ENCODE measurements around the gene AFF1. TPM values are rescaled to one million over a fixed set of nuclear protein-coding genes. Genes with fewer than 3 reads are reported as not detected.

Gene AFF1
- total and polyA plus RNA-seq, 4 donors: 7.2 to 42.8 (median 21.5) TPM

DNA sequence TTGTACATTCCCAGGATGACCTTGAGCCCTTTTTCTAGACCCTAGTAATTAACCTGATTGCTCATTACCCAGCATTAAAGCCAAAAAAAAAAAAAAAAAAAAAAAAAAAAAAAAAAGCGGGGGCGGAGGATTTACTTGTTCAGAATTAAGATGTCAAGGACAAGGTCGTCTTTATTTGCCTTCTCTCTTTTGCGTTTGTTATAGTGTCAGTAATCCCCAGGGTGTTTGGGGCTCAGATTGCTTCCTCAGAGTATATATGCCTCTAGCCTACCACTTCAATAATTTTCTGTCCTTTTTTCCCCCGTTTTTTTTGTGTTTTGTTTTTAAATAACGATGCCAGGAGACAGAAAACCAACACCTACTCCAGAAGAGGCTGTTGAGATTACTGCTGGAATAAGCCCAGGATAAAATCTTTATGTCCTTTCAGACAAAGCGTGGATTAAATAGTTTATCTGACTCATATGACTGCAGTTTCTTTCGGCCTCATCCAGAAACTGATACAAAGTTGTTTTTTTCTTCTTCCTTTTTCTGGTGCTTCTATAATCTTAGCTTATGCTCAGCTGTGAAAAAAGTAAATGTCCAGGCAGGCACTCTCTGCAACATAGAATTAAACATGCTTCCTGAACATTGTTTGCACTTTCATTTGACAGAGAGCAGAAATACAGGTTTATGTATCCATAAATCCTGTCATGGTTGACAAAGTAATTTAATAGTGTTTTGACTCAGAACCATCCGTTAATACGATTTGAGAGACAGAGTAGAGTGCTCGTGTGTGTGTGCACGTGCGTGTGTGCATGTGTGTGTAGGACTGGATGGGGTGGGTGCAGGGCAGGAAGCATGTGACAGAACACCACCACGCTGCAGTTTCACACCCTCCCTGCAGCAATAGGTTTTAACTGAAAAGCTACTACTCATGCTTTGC is 138.6 kb downstream of the AFF1 start:
- Histone ChIP-seq H3K9ac (ENCODE audit: low read depth in 1 of 2, low read length in 2 of 2) (no peak overlapping the region), H3K4me3 (ENCODE audit: low read depth in 1 of 3, low read length in 3 of 3) (no peak overlapping the region), H3K4me1 (ENCODE audit: control insufficient read depth in 4 of 4, insufficient read depth in 4 of 4, low read length in 3 of 4) (peaks cover 5 to 26% (median 21%) of the 10 kb centered on the region in 4 donors), H3K27me3 (ENCODE audit: control insufficient read depth in 4 of 4, insufficient read depth in 4 of 4, low read length in 3 of 4) (no peaks in the 10 kb centered on the region), H3K27ac (ENCODE audit: low read depth in 1 of 2, low read length in 2 of 2) (peak overlapping the region in 1 of 2 donors; percentile 22), H3K9me3 (ENCODE audit: control insufficient read depth in 4 of 4, low read length in 3 of 4) (no peaks in the 10 kb centered on the region), H3K36me3 (ENCODE audit: control insufficient read depth in 4 of 4, insufficient read depth in 3 of 4, low read depth in 1 of 4, low read length in 3 of 4) (peaks cover 0 to 1% (median 0%) of the 10 kb centered on the region in 4 donors)
- DNase-seq (ENCODE audit: low spot score): no peak
- 39% methylated on average over 14 of the region's 14 CpGs for WGBS
- TF ChIP-seq HNF4A (conservative IDR thresholded peaks at IDR 0.05) (no peak), GABPA (IDR thresholded peaks at IDR 0.05 in 1 of 2, conservative IDR thresholded peaks at IDR 0.05 in 1 of 2) (no peak)
- TF ChIP-seq, protein P1, sequence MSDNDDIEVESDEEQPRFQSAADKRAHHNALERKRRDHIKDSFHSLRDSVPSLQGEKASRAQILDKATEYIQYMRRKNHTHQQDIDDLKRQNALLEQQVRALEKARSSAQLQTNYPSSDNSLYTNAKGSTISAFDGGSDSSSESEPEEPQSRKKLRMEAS (IDR thresholded peaks at IDR 0.05): peak; percentile 45

- H3K4me3 ChIP-seq (ENCODE audit: low read depth in 1 of 3, low read length in 3 of 3): no peak overlapping the region
- H3K27me3 ChIP-seq (ENCODE audit: control insufficient read depth in 4 of 4, insufficient read depth in 4 of 4, low read length in 3 of 4): no peaks in the 10 kb centered on the region
- peaks cover 0 to 1% (median 0%) of the 10 kb centered on the region in 4 donors for H3K36me3 ChIP-seq (ENCODE audit: control insufficient read depth in 4 of 4, insufficient read depth in 3 of 4, low read depth in 1 of 4, low read length in 3 of 4)
- TF ChIP-seq FOXA1 (IDR thresholded peaks at IDR 0.05) (no peak), GABPA (IDR thresholded peaks at IDR 0.05 in 1 of 2, conservative IDR thresholded peaks at IDR 0.05 in 1 of 2) (no peak), RXRA (IDR thresholded peaks at IDR 0.05) (no peak), HNF4G (IDR thresholded peaks at IDR 0.05) (no peak), TAF1 (conservative IDR thresholded peaks at IDR 0.05) (no peak), SP1 (IDR thresholded peaks at IDR 0.05) (no peak), HNF4A (conservative IDR thresholded peaks at IDR 0.05) (no peak), RAD21 (IDR thresholded peaks at IDR 0.05) (no peak), JUND (IDR thresholded peaks at IDR 0.05) (no peak), CTCF (IDR thresholded peaks at IDR 0.05; ENCODE audit: low read depth, low read length, missing input control) (no peak), EGR1 (IDR thresholded peaks at IDR 0.05; ENCODE audit: low read depth in 2 of 2) (no peak), NR2F2 (IDR thresholded peaks at IDR 0.05) (no peak), ATF3 (IDR thresholded peaks at IDR 0.05) (no peak), FOXA2 (IDR thresholded peaks at IDR 0.05) (no peak), YY1 (IDR thresholded peaks at IDR 0.05) (no peak)
- TF ChIP-seq, protein P1 (IDR thresholded peaks at IDR 0.05): no peak
- TF ChIP-seq, protein P2, sequence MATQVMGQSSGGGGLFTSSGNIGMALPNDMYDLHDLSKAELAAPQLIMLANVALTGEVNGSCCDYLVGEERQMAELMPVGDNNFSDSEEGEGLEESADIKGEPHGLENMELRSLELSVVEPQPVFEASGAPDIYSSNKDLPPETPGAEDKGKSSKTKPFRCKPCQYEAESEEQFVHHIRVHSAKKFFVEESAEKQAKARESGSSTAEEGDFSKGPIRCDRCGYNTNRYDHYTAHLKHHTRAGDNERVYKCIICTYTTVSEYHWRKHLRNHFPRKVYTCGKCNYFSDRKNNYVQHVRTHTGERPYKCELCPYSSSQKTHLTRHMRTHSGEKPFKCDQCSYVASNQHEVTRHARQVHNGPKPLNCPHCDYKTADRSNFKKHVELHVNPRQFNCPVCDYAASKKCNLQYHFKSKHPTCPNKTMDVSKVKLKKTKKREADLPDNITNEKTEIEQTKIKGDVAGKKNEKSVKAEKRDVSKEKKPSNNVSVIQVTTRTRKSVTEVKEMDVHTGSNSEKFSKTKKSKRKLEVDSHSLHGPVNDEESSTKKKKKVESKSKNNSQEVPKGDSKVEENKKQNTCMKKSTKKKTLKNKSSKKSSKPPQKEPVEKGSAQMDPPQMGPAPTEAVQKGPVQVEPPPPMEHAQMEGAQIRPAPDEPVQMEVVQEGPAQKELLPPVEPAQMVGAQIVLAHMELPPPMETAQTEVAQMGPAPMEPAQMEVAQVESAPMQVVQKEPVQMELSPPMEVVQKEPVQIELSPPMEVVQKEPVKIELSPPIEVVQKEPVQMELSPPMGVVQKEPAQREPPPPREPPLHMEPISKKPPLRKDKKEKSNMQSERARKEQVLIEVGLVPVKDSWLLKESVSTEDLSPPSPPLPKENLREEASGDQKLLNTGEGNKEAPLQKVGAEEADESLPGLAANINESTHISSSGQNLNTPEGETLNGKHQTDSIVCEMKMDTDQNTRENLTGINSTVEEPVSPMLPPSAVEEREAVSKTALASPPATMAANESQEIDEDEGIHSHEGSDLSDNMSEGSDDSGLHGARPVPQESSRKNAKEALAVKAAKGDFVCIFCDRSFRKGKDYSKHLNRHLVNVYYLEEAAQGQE (IDR thresholded peaks at IDR 0.05): no peak
- TF ChIP-seq, protein P3, sequence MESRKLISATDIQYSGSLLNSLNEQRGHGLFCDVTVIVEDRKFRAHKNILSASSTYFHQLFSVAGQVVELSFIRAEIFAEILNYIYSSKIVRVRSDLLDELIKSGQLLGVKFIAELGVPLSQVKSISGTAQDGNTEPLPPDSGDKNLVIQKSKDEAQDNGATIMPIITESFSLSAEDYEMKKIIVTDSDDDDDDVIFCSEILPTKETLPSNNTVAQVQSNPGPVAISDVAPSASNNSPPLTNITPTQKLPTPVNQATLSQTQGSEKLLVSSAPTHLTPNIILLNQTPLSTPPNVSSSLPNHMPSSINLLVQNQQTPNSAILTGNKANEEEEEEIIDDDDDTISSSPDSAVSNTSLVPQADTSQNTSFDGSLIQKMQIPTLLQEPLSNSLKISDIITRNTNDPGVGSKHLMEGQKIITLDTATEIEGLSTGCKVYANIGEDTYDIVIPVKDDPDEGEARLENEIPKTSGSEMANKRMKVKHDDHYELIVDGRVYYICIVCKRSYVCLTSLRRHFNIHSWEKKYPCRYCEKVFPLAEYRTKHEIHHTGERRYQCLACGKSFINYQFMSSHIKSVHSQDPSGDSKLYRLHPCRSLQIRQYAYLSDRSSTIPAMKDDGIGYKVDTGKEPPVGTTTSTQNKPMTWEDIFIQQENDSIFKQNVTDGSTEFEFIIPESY (IDR thresholded peaks at IDR 0.05): no peak
- WGBS: 41% methylated on average over 3 of the region's 3 CpGs
- no peaks in the 10 kb centered on the region for H3K9me3 ChIP-seq (ENCODE audit: control insufficient read depth in 4 of 4, low read length in 3 of 4)
- H3K27ac ChIP-seq (ENCODE audit: low read depth in 1 of 2, low read length in 2 of 2): no peak overlapping the region
- no peak overlapping the region for H3K9ac ChIP-seq (ENCODE audit: low read depth in 1 of 2, low read length in 2 of 2)
- DNase-seq (ENCODE audit: low spot score): no peak
- H3K4me1 ChIP-seq (ENCODE audit: control insufficient read depth in 4 of 4, insufficient read depth in 4 of 4, low read length in 3 of 4): peaks cover 7 to 26% (median 22%) of the 10 kb centered on the region in 4 donors
Measured at GRCh38 chr4:87074121-87074488, 139.3 kb downstream of the AFF1 start.

Data from liver (tissue), 9 donors.